ENCODE data around the gene TMOD1. TPM values are rescaled to one million over a fixed set of nuclear protein-coding genes. Genes with fewer than 3 reads are reported as not detected.
"Not testable (repeated sequence)": the region's sequence is repeated elsewhere in the genome, so short reads cannot be mapped to it uniquely, and the experiment has no call there.

The TMOD1 gene
- polyA plus RNA-seq (ENCODE audit: insufficient read length), result 1.7 TPM
- long read RNA-seq, donor 1, result 0 reads
- long read RNA-seq, donor 2, result 0 reads
- long read RNA-seq, donor 3, result 0 reads
- long read RNA-seq, donor 4, result 0 reads
- long read RNA-seq, donor 5, result 0 reads
- long read RNA-seq, donor 6, result 0 reads
- long read RNA-seq, donor 7, partial matches to known transcripts, result 10 of 16 reads
- long read RNA-seq, donor 7, other reads (novel, unspliced or antisense), result 5 of 16 reads
- long read RNA-seq, donor 8, result 0 reads

DNA sequence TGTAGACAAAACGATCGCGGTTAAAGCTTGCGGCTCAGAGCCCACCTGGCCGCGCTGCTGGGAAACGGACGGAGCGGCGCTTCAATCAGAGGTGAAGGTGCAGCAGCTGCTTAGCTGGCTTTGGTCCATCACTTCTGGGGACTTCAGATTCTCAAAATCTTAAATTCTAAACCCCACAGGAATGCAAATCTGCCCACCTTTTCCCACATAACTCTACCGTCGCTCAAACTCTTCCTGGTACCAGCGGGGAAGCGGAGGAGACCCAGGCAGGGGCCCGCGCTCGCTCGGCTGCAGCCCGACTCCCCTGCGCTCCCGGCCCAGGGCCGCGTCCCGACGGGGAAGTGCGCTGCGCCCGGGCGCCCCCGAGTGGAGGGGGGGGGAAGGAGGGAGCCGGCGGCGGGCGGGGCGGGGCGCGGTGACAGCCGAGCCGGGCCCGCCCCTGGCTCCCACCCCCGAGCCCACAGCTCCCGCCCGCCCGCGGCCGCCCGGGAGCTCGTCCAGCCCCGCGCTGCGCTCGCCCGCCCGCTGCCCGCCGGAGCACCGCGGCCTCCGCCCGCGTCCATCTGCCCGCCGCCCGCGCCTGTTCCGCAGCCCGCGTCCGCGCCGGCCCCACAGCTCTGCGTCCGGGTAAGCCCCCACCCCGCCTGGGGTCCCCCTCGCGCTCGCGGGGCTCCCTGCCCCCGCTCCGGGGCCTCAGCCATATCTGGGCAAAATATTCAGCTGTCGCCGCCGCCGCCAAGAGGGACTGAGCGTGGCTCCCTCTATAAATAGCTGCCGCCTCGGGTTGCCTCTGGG is at the start of gene TMOD1:
Gene TMOD1, plus strand, starts transcription at position 490 of the 795 bp plus-strand sequence. CDS start 22,523 bp downstream, outside the sequence.
- DNase-seq, result no peak

DNA sequence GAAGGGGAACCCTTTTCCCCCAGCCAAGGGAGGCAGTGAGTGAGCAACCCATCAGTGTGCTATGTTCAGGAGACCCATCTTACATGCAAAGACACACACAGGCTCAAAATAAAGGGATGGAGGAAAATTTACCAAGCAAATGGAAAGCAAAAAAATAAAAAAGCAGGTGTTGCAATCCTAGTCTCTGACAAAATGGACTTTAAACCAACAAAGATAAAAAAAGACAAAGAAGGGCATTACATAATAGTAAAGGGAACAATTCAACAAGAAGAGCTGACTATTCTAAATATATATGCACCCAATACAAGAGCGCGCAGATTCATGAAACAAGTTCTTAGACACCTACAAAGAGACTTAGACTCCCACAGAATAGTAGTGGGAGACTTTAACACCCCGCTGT is 47.9 kb upstream of the TMOD1 start:
- DNase-seq, result not testable (repeated sequence)

DNA sequence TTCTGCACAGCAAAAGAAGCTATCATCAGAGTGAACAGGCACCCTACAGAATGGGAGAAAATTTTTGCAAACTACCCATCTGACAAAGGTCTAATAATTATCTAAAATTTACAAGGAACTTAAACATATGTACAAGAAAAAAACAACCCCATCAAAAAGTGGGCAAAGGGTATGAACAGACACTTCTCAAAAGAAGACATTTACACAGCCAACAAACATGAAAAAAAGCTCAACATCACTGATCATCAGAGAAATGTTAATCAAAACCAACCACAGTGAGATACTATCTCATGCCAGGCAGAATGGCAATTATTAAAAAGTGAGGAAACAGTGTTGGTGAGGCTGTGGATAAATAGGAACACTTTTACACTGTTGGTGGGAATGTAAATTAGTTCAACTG is 44.6 kb upstream of the TMOD1 start:
- not testable (repeated sequence) for DNase-seq

DNA sequence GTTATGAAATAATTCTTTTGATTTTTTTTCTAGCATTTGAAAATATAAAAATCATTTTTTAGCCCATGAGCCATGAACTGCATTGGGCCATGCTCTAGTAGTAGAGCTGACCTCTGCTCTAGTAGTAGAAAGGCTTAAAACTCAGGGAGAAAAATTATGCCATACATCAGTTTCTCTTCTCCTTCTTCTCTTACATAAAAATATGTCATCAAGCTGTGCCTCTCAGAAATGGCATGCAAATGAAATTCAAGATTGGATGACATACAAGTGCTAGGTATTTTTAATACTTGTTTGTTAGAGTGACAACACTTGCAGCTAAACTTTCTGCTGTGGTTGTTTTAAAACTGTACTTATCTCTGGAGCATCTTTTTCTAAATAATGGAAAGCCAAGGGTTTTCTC is 42.1 kb upstream of the TMOD1 start:
- DNase-seq, result no peak

DNA sequence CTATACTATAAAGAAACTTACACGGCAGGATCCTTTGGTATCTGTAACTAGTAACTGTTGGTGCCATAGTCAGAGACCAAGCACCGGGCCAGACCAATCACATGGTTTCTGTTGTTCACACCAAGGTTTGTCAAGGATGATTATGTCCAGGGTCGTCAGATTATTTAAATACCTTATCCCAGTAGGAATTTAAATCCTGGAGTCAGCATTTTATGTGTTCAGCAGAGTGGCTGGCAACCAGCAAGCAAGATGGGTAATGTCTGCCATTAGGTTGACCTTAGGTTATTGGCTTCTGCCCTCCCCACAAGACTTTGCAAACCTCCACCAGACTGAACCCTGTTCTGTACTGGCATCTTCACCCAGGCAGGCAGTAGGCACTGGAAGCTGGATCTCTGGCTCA is 39.3 kb upstream of the TMOD1 start:
- DNase-seq, result no peak

DNA sequence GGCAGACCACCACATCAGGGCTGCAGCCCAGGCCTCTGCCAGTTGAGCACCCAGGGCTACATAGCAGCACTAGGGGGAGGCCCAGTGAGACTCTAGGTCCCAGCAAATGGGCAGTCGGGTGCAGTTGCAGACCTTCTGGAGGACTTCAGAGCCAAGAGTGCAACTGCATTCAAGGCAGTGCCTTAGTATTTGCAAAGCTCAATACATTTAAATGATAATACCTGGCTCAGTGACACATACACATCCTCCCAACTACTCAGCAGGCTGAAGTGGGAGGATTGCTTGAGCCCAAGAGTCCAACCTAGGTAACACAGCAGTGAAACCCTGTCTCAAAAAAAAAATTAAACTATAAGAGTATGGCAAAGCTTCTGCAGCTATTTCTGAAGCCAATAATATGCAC is 38.6 kb upstream of the TMOD1 start:
- no peak for DNase-seq

DNA sequence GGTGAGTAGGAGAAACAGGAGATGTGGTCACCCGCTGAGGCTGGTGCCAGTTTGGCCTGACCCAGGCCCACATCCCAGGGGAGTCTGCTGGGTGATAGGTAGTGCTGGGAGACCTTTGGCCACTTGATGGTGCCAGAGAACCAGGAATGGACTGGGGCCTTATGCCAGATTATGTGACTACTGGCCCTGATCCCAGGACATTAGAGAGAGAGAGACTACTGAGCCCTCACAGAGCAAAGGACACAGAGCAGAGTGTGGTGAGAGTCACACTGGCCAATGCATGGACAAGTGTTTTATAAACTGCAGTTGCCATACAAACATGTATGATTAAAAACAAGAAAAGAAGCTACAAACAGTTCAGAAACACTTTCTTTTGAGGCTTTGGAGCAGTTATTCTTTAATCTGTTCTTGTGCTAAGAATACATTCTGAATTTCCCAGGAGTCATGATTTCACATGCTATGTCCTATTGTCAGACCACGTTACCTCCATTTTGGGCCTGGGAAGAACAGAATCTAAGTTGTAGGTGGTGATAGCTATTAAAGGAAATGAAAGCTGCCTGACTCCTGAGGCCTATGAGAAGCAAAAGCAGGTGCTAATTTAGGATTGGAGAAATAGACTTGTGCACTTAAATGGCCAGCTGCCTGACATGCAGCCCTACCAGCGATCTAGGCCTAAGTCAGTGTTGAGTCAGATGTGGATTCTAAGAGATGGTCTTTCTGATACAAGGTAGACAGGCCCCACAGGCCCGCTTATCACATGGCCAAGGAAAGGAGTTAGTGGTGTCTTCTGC is 32.6 kb upstream of the TMOD1 start:
- DNase-seq, result peak; percentile 57

DNA sequence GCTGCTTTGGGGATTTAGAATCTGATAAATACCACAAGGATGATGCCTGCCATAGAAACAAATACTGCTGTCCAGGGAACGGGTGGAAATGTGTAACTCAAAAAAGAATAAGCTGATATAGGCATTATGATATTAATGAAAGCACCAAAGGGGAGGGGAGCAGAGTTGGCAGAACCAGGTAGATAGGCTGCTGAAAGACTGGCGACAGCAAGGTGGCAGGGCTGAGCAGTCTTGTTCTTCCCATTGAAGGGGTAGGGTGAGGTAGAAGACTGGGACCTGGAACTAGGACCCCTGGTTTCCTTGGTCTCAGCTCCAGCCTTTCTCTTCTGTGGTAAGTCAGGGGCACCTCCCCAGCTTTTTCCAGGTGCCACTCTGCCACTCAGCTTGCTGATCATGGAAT is 31.4 kb upstream of the TMOD1 start:
- no peak for DNase-seq

DNA sequence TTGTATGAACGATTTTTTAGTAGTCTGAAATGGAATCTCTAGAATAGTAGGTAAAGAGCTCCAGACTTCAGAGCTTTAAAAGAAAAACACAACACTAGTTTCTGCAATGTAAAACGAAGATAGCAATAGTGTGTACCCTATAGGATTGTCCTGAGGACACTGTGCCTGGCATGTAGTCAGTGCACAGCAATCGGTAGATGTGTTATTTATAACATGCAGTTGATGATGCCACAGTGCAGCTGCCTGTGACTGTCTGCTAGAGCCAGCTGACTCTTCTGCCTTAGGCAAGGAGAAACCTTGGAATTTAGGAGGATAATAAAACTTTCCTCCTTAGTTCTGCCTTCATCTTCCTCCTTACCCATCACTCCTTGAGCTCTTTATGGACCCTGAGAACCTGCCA is 27.7 kb upstream of the TMOD1 start:
- DNase-seq, result no peak

DNA sequence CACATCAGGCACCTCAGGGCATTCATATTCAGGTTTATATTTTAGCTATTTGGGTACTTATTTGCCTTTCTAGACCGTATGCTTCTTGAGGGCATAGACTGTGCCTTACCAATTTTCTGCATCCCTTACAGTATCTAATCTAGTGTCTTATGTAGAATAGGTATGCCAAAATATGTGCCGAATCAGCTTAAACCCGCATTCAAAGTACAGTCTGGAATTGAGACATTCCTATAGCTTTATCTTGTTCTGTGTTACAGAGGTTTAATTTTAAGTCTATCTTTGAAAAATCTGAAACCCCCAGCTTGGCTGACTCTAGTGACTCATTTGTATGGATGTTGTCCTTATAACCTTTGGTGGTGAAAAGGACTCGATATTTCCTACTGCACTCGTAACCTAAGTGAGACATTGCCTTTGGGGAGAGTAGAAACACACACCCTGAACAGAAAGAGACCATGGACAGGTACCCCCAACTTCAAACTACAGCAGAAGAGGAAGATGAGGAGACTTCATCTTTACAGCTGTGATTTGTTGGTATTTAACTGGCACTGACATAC is 27.0 kb upstream of the TMOD1 start:
- DNase-seq, result no peak

DNA sequence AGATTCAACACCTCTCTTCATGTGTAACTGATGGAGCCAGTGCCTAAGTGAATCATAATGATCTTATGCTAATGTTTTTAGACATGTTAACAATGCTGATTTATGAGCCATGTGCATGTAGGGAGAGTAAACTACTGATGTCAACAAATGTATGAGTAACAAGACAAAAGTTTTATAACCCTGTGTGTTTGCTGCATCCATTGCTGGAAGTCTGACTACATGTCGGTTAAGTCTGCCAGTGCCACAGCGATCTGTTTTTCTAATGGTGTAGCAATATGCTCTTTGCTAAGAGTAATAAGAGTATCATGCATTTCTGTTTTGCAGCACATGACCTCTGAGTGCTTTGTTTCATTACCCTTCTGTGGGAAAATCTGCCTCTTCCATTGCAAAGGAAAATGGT is 26.4 kb upstream of the TMOD1 start:
- DNase-seq, result no peak

DNA sequence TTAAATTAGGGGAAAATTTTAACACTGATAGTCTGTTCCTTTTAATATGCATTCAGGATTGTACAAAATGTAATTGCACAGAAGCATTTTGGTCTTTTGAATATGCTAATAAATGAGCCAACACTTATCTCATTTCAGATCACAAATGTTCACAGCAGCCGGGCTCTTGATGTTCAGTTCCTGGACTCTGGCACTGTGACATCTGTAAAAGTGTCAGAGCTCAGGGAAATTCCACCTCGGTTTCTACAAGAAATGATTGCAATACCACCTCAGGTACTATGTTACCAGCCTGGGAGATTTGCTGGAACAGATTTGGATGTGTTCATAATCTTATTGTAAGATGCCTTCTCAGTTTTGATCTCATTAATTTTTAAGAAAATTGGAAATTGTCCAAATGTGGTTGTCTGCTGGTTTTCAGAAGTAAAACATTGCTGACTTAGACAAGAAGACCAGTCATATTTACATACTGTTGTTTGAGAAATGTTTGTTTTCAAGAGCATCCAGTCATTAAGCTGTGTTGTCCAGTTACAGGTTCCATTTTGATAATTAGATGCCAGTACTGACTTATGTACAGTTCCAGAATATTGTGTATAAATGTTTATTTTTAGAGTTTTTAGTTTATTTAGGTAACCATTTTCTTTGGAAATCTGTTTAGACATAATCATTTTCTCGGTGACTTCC is 23.0 kb upstream of the TMOD1 start:
- DNase-seq, result no peak

DNA sequence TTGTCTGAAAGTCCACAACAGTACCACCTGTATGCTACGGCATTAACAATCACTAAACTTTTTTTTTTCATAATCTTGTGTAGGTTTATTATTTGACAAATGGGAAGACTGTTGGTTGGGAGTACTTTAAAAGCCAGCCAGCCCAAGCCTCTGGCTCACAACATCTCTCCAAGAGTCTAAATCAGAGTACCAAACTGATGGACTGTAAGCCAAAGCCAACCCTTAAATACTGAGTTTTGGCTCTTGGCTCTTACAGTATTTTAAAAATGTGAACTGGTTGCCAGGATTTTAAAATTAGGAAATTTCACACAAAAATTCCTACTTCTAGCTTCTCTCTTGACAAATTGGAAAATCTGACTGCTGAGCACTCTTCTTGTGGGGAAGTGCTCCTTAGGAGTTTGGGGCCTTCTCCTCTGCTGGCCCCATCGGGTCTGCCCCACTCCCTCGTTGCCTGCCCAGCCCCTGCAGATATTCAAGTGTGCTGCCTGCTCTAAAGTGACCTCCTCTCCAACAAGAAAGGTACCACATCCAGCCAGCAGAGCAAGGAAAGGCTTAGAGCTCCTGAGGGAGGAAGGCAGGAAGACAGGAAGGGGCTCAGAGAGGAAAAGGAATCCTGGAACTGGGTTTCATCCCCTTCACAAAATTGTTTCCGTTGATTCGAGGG is 21.8 kb upstream of the TMOD1 start:
- DNase-seq, result no peak

DNA sequence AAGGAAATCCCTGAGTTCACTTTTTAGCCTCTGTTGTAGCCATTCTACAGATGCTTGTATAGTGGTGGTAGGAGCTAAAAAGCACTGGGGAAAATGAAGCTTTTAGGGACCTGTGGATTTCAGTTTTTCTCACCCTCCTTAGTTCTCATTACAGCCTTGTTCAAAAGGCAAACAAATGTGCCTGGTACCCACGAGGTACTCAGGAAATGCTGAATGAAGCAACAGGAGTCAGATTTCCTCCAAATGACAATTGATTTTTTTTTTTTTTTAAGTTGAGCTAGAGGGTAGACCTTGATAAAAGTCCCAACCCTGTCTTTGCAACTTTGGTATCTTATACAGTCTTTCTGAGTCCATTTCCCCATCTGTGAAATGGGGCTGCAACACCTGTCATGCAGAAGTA is 21.3 kb upstream of the TMOD1 start:
- DNase-seq, result no peak

DNA sequence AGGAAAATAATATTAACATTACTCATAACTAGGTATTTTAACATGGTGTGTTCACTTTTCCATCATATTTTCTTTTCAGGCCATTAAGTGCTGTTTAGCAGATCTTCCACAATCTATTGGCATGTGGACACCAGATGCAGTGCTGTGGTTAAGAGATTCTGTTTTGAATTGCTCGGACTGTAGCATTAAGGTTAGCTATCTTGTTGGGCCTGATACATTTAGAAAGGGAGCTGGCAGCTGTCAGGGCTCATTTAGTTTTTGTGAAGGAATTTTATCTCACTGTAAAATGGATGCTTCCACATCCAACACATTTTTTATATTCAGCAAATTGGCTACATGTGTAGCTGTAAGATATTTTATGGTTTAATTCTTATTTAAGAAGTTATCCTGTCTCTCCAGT is 20.7 kb upstream of the TMOD1 start:
- no peak for DNase-seq

DNA sequence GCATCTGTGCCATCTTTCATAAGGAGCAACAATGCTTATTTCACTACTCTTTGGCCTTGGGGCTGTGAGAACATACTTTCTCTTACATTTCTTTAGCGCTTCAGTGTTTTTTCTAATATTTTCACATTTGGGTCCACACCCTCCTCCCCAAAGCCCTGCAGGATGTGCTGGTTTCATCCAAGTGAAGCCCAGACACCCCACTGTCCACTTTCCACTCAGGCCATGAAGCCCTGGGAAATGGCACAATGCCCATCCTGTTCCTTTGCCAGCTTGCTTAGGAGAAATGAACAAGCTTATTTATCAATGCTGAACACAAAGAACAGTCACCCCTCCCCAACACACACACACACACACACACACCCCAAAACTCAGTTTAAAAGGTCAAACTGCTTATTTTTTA is 17.3 kb upstream of the TMOD1 start:
- DNase-seq, result no peak

DNA sequence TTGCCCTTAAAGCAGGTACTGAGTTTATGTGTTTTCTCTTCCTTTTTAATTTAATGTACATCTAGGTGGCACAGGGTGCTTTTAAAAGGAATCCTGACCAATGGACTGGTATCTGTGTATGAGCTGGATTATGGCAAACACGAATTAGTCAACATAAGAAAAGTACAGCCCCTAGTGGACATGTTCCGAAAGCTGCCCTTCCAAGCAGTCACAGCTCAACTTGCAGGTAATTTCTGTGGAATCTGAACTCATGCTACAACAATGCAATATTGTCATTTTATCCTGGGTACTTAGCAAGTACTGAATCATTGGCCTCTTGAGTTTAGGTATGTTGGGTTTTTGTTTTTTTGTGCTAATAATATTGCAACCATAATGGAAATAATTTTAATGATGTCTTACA is 14.4 kb upstream of the TMOD1 start:
- no peak for DNase-seq

DNA sequence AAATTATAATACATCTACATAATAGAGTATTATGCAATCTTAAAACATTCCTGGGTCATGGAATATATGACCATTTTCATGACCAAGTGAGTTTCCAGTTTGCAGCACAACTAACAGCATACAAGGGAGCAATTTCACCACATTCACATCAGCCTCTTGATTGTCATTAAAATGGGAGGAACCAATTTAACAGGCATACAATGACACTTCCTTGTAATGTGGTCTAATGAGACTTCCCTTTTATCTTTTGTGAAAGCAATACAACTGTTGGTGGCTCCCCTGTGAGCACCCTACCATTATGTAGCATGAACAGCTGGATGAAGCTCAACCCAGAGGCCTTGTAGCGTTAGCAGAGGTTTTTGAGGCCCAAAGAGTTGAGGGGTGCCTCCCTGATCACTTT is 13.6 kb upstream of the TMOD1 start:
- no peak for DNase-seq

DNA sequence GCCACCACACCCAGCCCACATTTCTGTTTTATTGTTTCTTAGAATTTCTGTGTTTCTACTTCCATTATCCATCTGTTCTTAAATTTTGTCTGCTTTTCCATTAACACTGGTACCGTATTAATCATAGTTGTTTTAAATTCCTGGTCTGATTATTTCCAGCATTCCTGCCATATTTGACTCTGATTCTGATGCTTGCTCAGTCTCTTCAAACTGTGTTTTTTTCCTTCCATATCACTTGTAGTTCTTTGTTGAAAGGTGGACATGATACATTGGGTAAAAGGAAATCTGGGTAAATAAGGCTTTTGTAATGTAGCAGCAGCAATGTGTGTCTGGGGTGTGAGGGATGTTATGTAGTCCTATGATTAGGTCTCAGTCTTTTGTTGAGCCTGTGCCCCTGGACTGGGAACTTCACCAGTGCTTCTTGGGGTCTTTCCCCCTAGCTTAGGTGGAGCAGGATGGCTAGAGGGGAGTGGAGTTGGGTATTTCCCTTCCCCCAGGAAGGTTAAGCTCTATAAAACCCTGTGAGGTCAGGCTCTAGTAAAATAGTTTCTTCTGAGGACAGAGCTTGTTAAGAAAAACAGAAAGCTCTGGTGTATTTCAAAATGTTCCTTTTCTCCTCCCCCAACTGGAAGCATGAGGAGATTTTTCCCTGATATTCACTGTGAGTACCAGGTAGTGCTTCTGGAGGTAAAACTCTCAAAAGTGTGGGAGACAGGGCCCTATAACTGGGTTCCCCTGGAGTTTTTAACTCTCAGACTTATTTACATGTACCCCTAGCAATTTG is 10.1 kb upstream of the TMOD1 start:
- DNase-seq, result no peak

DNA sequence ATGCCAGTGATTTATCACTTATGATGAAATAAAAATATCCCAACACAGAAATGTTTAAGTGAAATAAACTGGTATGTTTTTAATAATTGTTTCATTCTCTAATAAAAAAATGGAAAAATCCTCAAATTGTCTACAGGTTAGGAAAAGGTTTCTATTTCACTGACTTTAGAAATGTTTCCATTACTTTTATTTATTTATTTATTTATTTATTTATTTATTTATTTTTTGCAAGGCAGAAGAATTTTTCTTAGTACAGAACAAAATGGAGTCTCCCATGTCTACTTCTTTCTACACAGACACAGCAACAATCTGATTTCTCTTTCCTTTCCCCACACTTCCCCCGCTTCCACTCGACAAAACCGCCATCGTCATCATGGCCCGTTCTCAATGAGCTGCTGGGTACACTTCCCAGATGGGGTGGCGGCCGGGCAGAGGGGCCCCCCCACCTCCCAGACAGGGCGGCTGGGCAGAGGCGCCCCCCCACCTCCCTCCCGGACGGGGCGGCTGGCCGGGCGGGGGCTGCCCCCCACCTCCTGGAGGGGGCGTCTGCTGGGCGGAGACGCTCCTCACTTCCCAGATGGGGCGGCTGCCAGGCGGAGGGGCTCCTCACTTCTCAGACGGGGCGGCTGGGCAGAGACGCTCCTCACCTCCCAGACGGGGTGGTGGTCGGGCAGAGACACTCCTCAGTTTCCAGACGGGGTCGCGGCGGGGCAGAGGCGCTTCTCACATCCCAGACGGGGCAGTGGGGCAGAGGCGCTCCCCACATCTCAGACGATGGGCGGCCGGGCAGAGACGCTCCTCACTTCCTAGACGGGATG is 3.7 kb upstream of the TMOD1 start:
- DNase-seq, result not testable (repeated sequence)

Data from left kidney (tissue), 8 donors.